HepG2 (cell line): ENCODE measurements around the gene TPX2. TPM values are rescaled to one million over a fixed set of nuclear protein-coding genes. Genes with fewer than 3 reads are reported as not detected.

Source experiments
- ATF1 ChIP-seq: IDR thresholded peaks from 2 replicates; pipeline ENCODE4 v1.6.1; 2016; ENCODE audit warnings: mild to moderate bottlenecking, control low read depth
- ATRX ChIP-seq: sonication (generic); formaldehyde crosslinking; IDR thresholded peaks from 2 replicates; pipeline ENCODE4 v1.4.0; 2020; ENCODE audit warnings: missing genetic modification reagents, borderline replicate concordance
- E2F1 ChIP-seq: sonication (generic); formaldehyde crosslinking; IDR thresholded peaks from 2 replicates; pipeline ENCODE4 v1.5.0; 2020; ENCODE audit warnings: missing genetic modification reagents
- EP300 ChIP-seq, 3 experiments: sonication (generic) in 1 of 3; formaldehyde crosslinking in 1 of 3; IDR thresholded peaks; 2 replicates each; pipeline versions ENCODE4 v1.5.1 to v1.6.1; 2011 to 2020; ENCODE audit warnings: low read depth in 2 of 3, low read length in 2 of 3, borderline replicate concordance in 1 of 3, improper control_type of control experiment in 1 of 3, mild to moderate bottlenecking in 1 of 3, missing genetic modification reagents in 1 of 3, moderate library complexity in 1 of 3
- FOXK1 ChIP-seq: sonication (generic); formaldehyde crosslinking; IDR thresholded peaks from 2 replicates; pipeline ENCODE4 v1.4.0; 2020; ENCODE audit warnings: low read depth, missing genetic modification reagents, borderline replicate concordance
- HDAC6 ChIP-seq: fragments of 200-600 bp; sonication (generic); IDR thresholded peaks from 2 replicates; pipeline ENCODE4 v1.7.0; 2017; ENCODE audit warnings: mild to moderate bottlenecking, antibody characterized with exemption, low read length, low read depth
- MAX ChIP-seq: IDR thresholded peaks from 2 replicates; pipeline ENCODE4 v1.6.1; 2012; ENCODE audit warnings: inconsistent platforms
- MTA1 ChIP-seq: sonication (generic); formaldehyde crosslinking; IDR thresholded peaks from 2 replicates; pipeline ENCODE4 v1.4.0; 2020; ENCODE audit warnings: missing genetic modification reagents, mild to moderate bottlenecking, borderline replicate concordance
- NONO ChIP-seq, 2 experiments: fragments of 450-650 bp in 1 of 2; sonication (generic) in 1 of 2; formaldehyde crosslinking in 1 of 2; IDR thresholded peaks in 1 of 2; conservative IDR thresholded peaks in 1 of 2; 2 replicates each; pipeline versions ENCODE4 v1.6.1 to v1.8.0; 2017 to 2022; ENCODE audit warnings: mild to moderate bottlenecking in 1 of 2, missing genetic modification reagents in 1 of 2, moderate library complexity in 1 of 2
- POGK ChIP-seq: sonication (generic); formaldehyde crosslinking; conservative IDR thresholded peaks from 2 replicates; pipeline ENCODE4 v1.8.0; 2022; ENCODE audit warnings: mild to moderate bottlenecking, moderate library complexity, missing genetic modification reagents
- SKIL ChIP-seq: sonication (generic); formaldehyde crosslinking; IDR thresholded peaks from 2 replicates; pipeline ENCODE4 v1.8.0; 2022; ENCODE audit warnings: missing genetic modification reagents, mild to moderate bottlenecking, moderate library complexity, borderline replicate concordance
- SMC3 ChIP-seq: IDR thresholded peaks from 2 replicates; pipeline ENCODE4 v1.6.1; 2011; ENCODE audit warnings: low read length, improper control_type of control experiment
- SP1 ChIP-seq, 2 experiments: fragments of 450-650 bp in 1 of 2; sonication (generic) in 1 of 2; formaldehyde crosslinking in 1 of 2; IDR thresholded peaks; 2 replicates each; pipeline versions ENCODE4 v1.4.0 to v1.6.1; 2016 to 2020; ENCODE audit warnings: missing genetic modification reagents in 1 of 2
- XBP1 ChIP-seq: sonication (generic); formaldehyde crosslinking; IDR thresholded peaks from 2 replicates; pipeline ENCODE4 v1.5.0; 2020; ENCODE audit warnings: missing genetic modification reagents
- ZFAT ChIP-seq: sonication (generic); formaldehyde crosslinking; conservative IDR thresholded peaks from 2 replicates; pipeline ENCODE4 v1.8.1; 2023; ENCODE audit warnings: missing genetic modification reagents, inconsistent platforms
- ZNF335 ChIP-seq: sonication (generic); formaldehyde crosslinking; IDR thresholded peaks from 2 replicates; pipeline ENCODE4 v1.4.0; 2020; ENCODE audit warnings: missing genetic modification reagents
- ZNF484 ChIP-seq: sonication (generic); formaldehyde crosslinking; IDR thresholded peaks from 2 replicates; pipeline ENCODE4 v1.5.1; 2020; ENCODE audit warnings: mild to moderate bottlenecking, low read depth, missing genetic modification reagents, borderline replicate concordance
- ZNF543 ChIP-seq: sonication (generic); formaldehyde crosslinking; IDR thresholded peaks from 2 replicates; pipeline ENCODE4 v1.4.0; 2020; ENCODE audit warnings: mild to moderate bottlenecking, missing genetic modification reagents
- ZNF614 ChIP-seq: IDR thresholded peaks from 2 replicates; pipeline ENCODE4 v1.6.1; 2018; ENCODE audit warnings: missing biosample characterization, missing genetic modification reagents, inconsistent platforms, borderline replicate concordance
- ZNF619 ChIP-seq: sonication (generic); formaldehyde crosslinking; IDR thresholded peaks from 2 replicates; pipeline ENCODE4 v1.4.0; 2020; ENCODE audit warnings: mild to moderate bottlenecking, missing genetic modification reagents
- ZNF672 ChIP-seq: sonication (generic); formaldehyde crosslinking; IDR thresholded peaks from 2 replicates; pipeline ENCODE4 v1.8.1; 2022; ENCODE audit warnings: missing genetic modification reagents
- ZNF678 ChIP-seq: sonication (generic); formaldehyde crosslinking; IDR thresholded peaks from 2 replicates; pipeline ENCODE4 v1.4.0; 2020; ENCODE audit warnings: mild to moderate bottlenecking, missing genetic modification reagents
- ZNF775 ChIP-seq: sonication (generic); formaldehyde crosslinking; IDR thresholded peaks from 2 replicates; pipeline ENCODE4 v1.4.0; 2020; ENCODE audit warnings: missing genetic modification reagents, mild to moderate bottlenecking, moderate library complexity, borderline replicate concordance
- ZNF777 ChIP-seq: sonication (generic); formaldehyde crosslinking; IDR thresholded peaks from 2 replicates; pipeline ENCODE4 v1.4.0; 2020; ENCODE audit warnings: missing genetic modification reagents
- polyA plus RNA-seq, 8 experiments: library from polyadenylated mRNA; depleted of rRNA in 3 of 8; stranded (reverse) in 7 of 8; unstranded in 1 of 8; fragments of >200 nt; fragmentation: Illumina TruSeq in 4 of 8; extraction: Trizol in 4 of 8; gene quantifications; 2 replicates each; pipeline versions ENCODE4 v1.2.1 to v1.2.3, GENCODE V29; 2011 to 2016; ENCODE audit warnings: low read depth in 4 of 8, missing spikeins in 1 of 8, mixed read lengths in 1 of 8; ENCODE audit not compliant: insufficient read depth in 1 of 8
- total RNA-seq, 5 experiments: library from RNA; depleted of rRNA; stranded (reverse); fragments of >200 nt; fragmentation: Illumina TruSeq; extraction: Trizol; gene quantifications; 2 replicates each; pipeline ENCODE4 v1.2.3, GENCODE V29; 2016; ENCODE audit warnings: low read depth in 1 of 5

The TPX2 gene
- total and polyA plus RNA-seq, 2 of the 13 experiments (the other 11 are each of a cell fraction or from before 2014, with no cell fraction given), result 34.3 to 124 TPM

GRCh38 chr20:31723319-31724078 is 15.6 kb upstream of the TPX2 start (continued):
- TF ChIP-seq ZNF619, result peak; percentile 99
- TF ChIP-seq ZNF543 (CRISPR knock-in tag), result peak; percentile 88
- 0 out of 2 replicates have a peak, but pooled peaks have one; percentile 38 for TF ChIP-seq ZNF614 (CRISPR knock-in tag)
- TF ChIP-seq ZFAT (CRISPR knock-in tag), result no peak; the same call in 1 of the 2 replicates
- peak; percentile 95 for TF ChIP-seq ZNF777 (CRISPR knock-in tag)
- no peak for TF ChIP-seq SKIL
- no peak for TF ChIP-seq SP1 (IDR thresholded peaks at IDR 0.05)
- TF ChIP-seq SP1 (CRISPR knock-in tag; IDR thresholded peaks at IDR 0.05), result peak; percentile 84
- TF ChIP-seq ZNF678 (CRISPR knock-in tag), result 0 out of 2 replicates have a peak, but pooled peaks have one; percentile 42
- no peak for TF ChIP-seq ATRX (CRISPR knock-in tag)
- peak; percentile 86; the same call in 1 of the 2 replicates for TF ChIP-seq XBP1
- TF ChIP-seq NONO (IDR thresholded peaks at IDR 0.05), result no peak
- TF ChIP-seq NONO (CRISPR knock-in tag; conservative IDR thresholded peaks at IDR 0.05), result peak; percentile 97
- peak; percentile 98 for TF ChIP-seq POGK (CRISPR knock-in tag)
- TF ChIP-seq SMC3, result peak; percentile 96
- TF ChIP-seq FOXK1 (CRISPR knock-in tag), result peak; percentile 12
- TF ChIP-seq ATF1, result peak; percentile 72
- TF ChIP-seq ZNF775 (CRISPR knock-in tag), result no peak
- TF ChIP-seq ZNF672 (CRISPR knock-in tag), result no peak
- peak; percentile 92 for TF ChIP-seq MAX
- TF ChIP-seq MTA1 (CRISPR knock-in tag), result peak; percentile 54; the same call in 1 of the 2 replicates
- peak; percentile 82 for TF ChIP-seq E2F1
- TF ChIP-seq EP300 (IDR thresholded peaks at IDR 0.05; ENCODE audit: low read depth in 2 of 2, low read length in 2 of 2), result peak; percentile 17 to 54; a peak in 3 of 4 replicates
- peak; percentile 52 for TF ChIP-seq EP300 (CRISPR knock-in tag; IDR thresholded peaks at IDR 0.05; ENCODE audit: borderline replicate concordance)
- TF ChIP-seq ZNF335 (CRISPR knock-in tag), result peak; percentile 83; the same call in 1 of the 2 replicates
- no peak for TF ChIP-seq HDAC6
- TF ChIP-seq ZNF484 (CRISPR knock-in tag), result no peak
